H1 (cell line): ENCODE results near the gene FGF6. TPM values are rescaled to one million over a fixed set of nuclear protein-coding genes. Genes with fewer than 3 reads are reported as not detected.

ENCODE experiments used
- ASH2L ChIP-seq: fragments of 200-600, 300-600 bp; sonication (generic); IDR thresholded peaks from one replicate; pipeline ENCODE4 v1.7.1; 2017; ENCODE audit warnings: low read length
- CHD1 ChIP-seq: IDR thresholded peaks from 2 replicates; pipeline ENCODE4 v1.6.1; 2012; ENCODE audit warnings: low read depth, low read length, improper control_type of control experiment
- CREB1 ChIP-seq: IDR thresholded peaks from 2 replicates; pipeline ENCODE4 v1.6.1; 2012; ENCODE audit warnings: inconsistent platforms
- EZH2 ChIP-seq: fragments of 200-600 bp; sonication (generic); IDR thresholded peaks from 2 replicates; pipeline ENCODE4 v1.7.1; 2012; ENCODE audit warnings: low read depth, mild to moderate bottlenecking, moderate library complexity, low read length, inconsistent platforms; ENCODE audit not compliant: severe bottlenecking
- SIN3A ChIP-seq, 2 experiments: IDR thresholded peaks in 1 of 2; conservative IDR thresholded peaks in 1 of 2; 2 replicates each; pipeline ENCODE4 v1.6.1; 2011 to 2012; ENCODE audit warnings: low read length in 2 of 2, improper control_type of control experiment in 1 of 2, low read depth in 1 of 2, mild to moderate bottlenecking in 1 of 2
- SIX5 ChIP-seq: IDR thresholded peaks from 2 replicates; pipeline ENCODE4 v1.6.1; 2011; ENCODE audit warnings: mild to moderate bottlenecking, low read depth, low read length
- SP2 ChIP-seq: IDR thresholded peaks from 2 replicates; pipeline ENCODE4 v1.6.1; 2012; ENCODE audit warnings: mild to moderate bottlenecking, low read length, inconsistent platforms
- TAF1 ChIP-seq: IDR thresholded peaks from 2 replicates; pipeline ENCODE4 v1.6.1; 2011; ENCODE audit warnings: mild to moderate bottlenecking, low read depth, low read length
- polyA plus RNA-seq, 7 experiments: library from polyadenylated mRNA; depleted of rRNA in 3 of 7; stranded (reverse) in 5 of 7; unstranded in 2 of 7; fragments of >200 nt in 5 of 7; fragments of 200-250 nt in 2 of 7; gene quantifications; 1 replicate in 5 of 7; 2 replicates in 1 of 7; 4 replicates in 1 of 7; pipeline versions ENCODE4 v1.2.1 to v1.2.3, GENCODE V29; 2011 to 2013; ENCODE audit warnings: missing spikeins in 2 of 7, mixed read lengths in 2 of 7
- total RNA-seq: library from RNA; stranded (reverse); fragmentation: NEBNext Ultra II Directional; extraction: Animal tissue kit (Norgen Biotek cat#: 25700); gene quantifications from 2 replicates; pipeline ENCODE4 v1.2.1, GENCODE V29; 2021
- TF ChIP-seq, protein P1 (sequence below): fragments of 300-600 bp; sonication (generic); IDR thresholded peaks from 2 replicates; pipeline ENCODE4 v1.7.1; 2012; ENCODE audit warnings: low read length, moderate library complexity, mild to moderate bottlenecking, inconsistent platforms; ENCODE audit not compliant: insufficient replicate concordance
- TF ChIP-seq, protein P2 (sequence below), 3 experiments: IDR thresholded peaks; 1 replicate in 2 of 3; 2 replicates in 1 of 3; pipeline versions ENCODE4 v1.5.1 to v1.6.1; 2011; ENCODE audit warnings: low read length in 3 of 3, mild to moderate bottlenecking in 3 of 3, inconsistent platforms in 2 of 3, low read depth in 1 of 3, moderate library complexity in 1 of 3; ENCODE audit not compliant: insufficient read depth in 1 of 3; ENCODE audit errors: control extremely low read depth in 1 of 3

FGF6 gene
- total and polyA plus RNA-seq, 2 of the 8 experiments (the other 6 are each of a cell fraction or from before 2014, with no cell fraction given) = not detected

DNA sequence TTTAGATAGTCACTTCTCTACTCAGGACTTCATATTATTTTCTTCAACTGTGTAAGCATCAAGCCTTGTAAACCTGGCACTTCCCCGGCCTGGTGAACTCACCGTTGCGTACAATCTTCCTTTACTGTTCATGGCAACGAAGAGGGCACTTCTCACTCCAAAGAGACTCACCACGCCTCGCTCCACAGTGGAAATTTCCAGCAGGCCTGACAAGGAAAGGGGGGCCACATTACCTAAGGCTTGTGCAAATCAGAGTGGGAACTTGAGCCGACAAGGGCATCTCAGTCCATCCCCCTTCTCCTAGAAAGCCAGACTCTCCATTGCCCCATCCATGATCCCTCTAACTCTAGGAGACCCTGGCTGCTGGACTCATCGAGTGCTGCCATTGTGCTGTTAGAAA lies 1.6 kb downstream of the FGF6 start (continued):
- TF ChIP-seq, protein P1, sequence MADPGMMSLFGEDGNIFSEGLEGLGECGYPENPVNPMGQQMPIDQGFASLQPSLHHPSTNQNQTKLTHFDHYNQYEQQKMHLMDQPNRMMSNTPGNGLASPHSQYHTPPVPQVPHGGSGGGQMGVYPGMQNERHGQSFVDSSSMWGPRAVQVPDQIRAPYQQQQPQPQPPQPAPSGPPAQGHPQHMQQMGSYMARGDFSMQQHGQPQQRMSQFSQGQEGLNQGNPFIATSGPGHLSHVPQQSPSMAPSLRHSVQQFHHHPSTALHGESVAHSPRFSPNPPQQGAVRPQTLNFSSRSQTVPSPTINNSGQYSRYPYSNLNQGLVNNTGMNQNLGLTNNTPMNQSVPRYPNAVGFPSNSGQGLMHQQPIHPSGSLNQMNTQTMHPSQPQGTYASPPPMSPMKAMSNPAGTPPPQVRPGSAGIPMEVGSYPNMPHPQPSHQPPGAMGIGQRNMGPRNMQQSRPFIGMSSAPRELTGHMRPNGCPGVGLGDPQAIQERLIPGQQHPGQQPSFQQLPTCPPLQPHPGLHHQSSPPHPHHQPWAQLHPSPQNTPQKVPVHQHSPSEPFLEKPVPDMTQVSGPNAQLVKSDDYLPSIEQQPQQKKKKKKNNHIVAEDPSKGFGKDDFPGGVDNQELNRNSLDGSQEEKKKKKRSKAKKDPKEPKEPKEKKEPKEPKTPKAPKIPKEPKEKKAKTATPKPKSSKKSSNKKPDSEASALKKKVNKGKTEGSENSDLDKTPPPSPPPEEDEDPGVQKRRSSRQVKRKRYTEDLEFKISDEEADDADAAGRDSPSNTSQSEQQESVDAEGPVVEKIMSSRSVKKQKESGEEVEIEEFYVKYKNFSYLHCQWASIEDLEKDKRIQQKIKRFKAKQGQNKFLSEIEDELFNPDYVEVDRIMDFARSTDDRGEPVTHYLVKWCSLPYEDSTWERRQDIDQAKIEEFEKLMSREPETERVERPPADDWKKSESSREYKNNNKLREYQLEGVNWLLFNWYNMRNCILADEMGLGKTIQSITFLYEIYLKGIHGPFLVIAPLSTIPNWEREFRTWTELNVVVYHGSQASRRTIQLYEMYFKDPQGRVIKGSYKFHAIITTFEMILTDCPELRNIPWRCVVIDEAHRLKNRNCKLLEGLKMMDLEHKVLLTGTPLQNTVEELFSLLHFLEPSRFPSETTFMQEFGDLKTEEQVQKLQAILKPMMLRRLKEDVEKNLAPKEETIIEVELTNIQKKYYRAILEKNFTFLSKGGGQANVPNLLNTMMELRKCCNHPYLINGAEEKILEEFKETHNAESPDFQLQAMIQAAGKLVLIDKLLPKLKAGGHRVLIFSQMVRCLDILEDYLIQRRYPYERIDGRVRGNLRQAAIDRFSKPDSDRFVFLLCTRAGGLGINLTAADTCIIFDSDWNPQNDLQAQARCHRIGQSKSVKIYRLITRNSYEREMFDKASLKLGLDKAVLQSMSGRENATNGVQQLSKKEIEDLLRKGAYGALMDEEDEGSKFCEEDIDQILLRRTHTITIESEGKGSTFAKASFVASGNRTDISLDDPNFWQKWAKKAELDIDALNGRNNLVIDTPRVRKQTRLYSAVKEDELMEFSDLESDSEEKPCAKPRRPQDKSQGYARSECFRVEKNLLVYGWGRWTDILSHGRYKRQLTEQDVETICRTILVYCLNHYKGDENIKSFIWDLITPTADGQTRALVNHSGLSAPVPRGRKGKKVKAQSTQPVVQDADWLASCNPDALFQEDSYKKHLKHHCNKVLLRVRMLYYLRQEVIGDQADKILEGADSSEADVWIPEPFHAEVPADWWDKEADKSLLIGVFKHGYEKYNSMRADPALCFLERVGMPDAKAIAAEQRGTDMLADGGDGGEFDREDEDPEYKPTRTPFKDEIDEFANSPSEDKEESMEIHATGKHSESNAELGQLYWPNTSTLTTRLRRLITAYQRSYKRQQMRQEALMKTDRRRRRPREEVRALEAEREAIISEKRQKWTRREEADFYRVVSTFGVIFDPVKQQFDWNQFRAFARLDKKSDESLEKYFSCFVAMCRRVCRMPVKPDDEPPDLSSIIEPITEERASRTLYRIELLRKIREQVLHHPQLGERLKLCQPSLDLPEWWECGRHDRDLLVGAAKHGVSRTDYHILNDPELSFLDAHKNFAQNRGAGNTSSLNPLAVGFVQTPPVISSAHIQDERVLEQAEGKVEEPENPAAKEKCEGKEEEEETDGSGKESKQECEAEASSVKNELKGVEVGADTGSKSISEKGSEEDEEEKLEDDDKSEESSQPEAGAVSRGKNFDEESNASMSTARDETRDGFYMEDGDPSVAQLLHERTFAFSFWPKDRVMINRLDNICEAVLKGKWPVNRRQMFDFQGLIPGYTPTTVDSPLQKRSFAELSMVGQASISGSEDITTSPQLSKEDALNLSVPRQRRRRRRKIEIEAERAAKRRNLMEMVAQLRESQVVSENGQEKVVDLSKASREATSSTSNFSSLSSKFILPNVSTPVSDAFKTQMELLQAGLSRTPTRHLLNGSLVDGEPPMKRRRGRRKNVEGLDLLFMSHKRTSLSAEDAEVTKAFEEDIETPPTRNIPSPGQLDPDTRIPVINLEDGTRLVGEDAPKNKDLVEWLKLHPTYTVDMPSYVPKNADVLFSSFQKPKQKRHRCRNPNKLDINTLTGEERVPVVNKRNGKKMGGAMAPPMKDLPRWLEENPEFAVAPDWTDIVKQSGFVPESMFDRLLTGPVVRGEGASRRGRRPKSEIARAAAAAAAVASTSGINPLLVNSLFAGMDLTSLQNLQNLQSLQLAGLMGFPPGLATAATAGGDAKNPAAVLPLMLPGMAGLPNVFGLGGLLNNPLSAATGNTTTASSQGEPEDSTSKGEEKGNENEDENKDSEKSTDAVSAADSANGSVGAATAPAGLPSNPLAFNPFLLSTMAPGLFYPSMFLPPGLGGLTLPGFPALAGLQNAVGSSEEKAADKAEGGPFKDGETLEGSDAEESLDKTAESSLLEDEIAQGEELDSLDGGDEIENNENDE = no peak
- TF ChIP-seq EZH2 = no peak
- TF ChIP-seq CREB1 = no peak
- TF ChIP-seq ASH2L = no peak
- no peak for TF ChIP-seq CHD1
- no peak for TF ChIP-seq SIX5
- no peak for TF ChIP-seq SIN3A (conservative IDR thresholded peaks at IDR 0.05 in 1 of 2, IDR thresholded peaks at IDR 0.05 in 1 of 2; ENCODE audit: low read depth in 1 of 2, low read length in 2 of 2)
- no peak for TF ChIP-seq TAF1
- TF ChIP-seq, protein P2, sequence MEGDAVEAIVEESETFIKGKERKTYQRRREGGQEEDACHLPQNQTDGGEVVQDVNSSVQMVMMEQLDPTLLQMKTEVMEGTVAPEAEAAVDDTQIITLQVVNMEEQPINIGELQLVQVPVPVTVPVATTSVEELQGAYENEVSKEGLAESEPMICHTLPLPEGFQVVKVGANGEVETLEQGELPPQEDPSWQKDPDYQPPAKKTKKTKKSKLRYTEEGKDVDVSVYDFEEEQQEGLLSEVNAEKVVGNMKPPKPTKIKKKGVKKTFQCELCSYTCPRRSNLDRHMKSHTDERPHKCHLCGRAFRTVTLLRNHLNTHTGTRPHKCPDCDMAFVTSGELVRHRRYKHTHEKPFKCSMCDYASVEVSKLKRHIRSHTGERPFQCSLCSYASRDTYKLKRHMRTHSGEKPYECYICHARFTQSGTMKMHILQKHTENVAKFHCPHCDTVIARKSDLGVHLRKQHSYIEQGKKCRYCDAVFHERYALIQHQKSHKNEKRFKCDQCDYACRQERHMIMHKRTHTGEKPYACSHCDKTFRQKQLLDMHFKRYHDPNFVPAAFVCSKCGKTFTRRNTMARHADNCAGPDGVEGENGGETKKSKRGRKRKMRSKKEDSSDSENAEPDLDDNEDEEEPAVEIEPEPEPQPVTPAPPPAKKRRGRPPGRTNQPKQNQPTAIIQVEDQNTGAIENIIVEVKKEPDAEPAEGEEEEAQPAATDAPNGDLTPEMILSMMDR (IDR thresholded peaks at IDR 0.05; ENCODE audit: control extremely low read depth in 1 of 3, insufficient read depth in 1 of 3, low read depth in 1 of 3, low read length in 3 of 3) = no peak
- no peak for TF ChIP-seq SP2
